Caco-2 (cell line): ENCODE results near the gene TAGAP. TPM values are rescaled to one million over a fixed set of nuclear protein-coding genes. Genes with fewer than 3 reads are reported as not detected.

Experiments
- BruUV-seq: library from RNA; stranded (reverse); fragments of 400-500 nt; replicated peaks from 2 replicates; lab custom pipeline; 2021; lab: Mats Ljungman, UMichigan
- CTCF ChIA-PET: fragments of 300-600 bp; sonication (Branson Sonifier 250); formaldehyde crosslinking; loops from one replicate; lab custom pipeline; 2022; ENCODE audit warnings: antibody characterized with exemption; lab: Charles Lee
- POLR2A ChIA-PET: fragments of 300-600 bp; sonication (Branson Sonifier 250); formaldehyde crosslinking; loops from one replicate; lab custom pipeline; 2022; ENCODE audit warnings: antibody characterized with exemption; lab: Charles Lee
- DNase-seq, 2 experiments: peaks; one replicate each; pipeline versions ENCODE4 v3.0.0 to v3.0.0-alpha.2; 2020 to 2022
- H3K27me3 ChIP-seq: replicated peaks from 2 replicates; pipeline ENCODE4 v1.6.0; 2011; ENCODE audit warnings: low read length; ENCODE audit not compliant: control insufficient read depth, insufficient read depth
- H3K36me3 ChIP-seq: 2 replicates; pipeline ENCODE4 v1.5.1; 2011; ENCODE audit warnings: low read length; ENCODE audit not compliant: control insufficient read depth, insufficient read depth
- H3K4me1 ChIP-seq: fragments of 250-450 bp; sonication (Bioruptor Pico); 2 replicates; pipeline ENCODE4 v1.5.1; 2020; ENCODE audit warnings: mild to moderate bottlenecking
- H3K4me3 ChIP-seq: 2 replicates; pipeline ENCODE4 v1.5.1; 2011; ENCODE audit warnings: low read depth, mild to moderate bottlenecking, control low read depth, low read length
- H3K9me3 ChIP-seq: fragments of 250-450 bp; sonication (Bioruptor Pico); 2 replicates; pipeline ENCODE4 v1.5.1; 2020; ENCODE audit warnings: mild to moderate bottlenecking, moderate library complexity
- H3K27ac Mint-ChIP-seq: one replicate; pipeline ENCODE4 v1.8.0; 2022; ENCODE audit warnings: mixed read lengths; ENCODE audit not compliant: unreplicated experiment
- H3K27me3 Mint-ChIP-seq: one replicate; pipeline ENCODE4 v1.8.0; 2022; ENCODE audit warnings: mixed read lengths; ENCODE audit not compliant: insufficient read depth, unreplicated experiment
- H3K36me3 Mint-ChIP-seq: one replicate; pipeline ENCODE4 v1.8.0; 2022; ENCODE audit warnings: mild to moderate bottlenecking, mixed read lengths; ENCODE audit not compliant: insufficient read depth, unreplicated experiment
- H3K4me1 Mint-ChIP-seq: one replicate; pipeline ENCODE4 v1.8.0; 2022; ENCODE audit warnings: low read depth, mixed read lengths; ENCODE audit not compliant: unreplicated experiment
- H3K4me3 Mint-ChIP-seq: one replicate; pipeline ENCODE4 v1.8.0; 2022; ENCODE audit warnings: mild to moderate bottlenecking, moderate library complexity, mixed read lengths; ENCODE audit not compliant: unreplicated experiment
- H3K9me3 Mint-ChIP-seq: one replicate; pipeline ENCODE4 v1.8.0; 2022; ENCODE audit warnings: mixed read lengths; ENCODE audit not compliant: unreplicated experiment
- intact Hi-C: fragments of 100-400 bp; cut with micrococcal nuclease; formaldehyde crosslinking; loops from one replicate; pipeline ENCODE4 v1.10.0; 2022; ENCODE audit not compliant: unreplicated experiment
- total RNA-seq: library from RNA; stranded (reverse); gene quantifications from 2 replicates; pipeline ENCODE4 v1.2.3, GENCODE V29; 2022
- TF ChIP-seq, protein P1 (sequence below), 2 experiments: fragments of 200-600 bp in 1 of 2; IDR thresholded peaks; 1 replicate in 1 of 2; 2 replicates in 1 of 2; pipeline versions ENCODE4 v1.5.1 to v1.8.0; 2011 to 2022; ENCODE audit warnings: antibody characterized with exemption in 1 of 2, control low read depth in 1 of 2, inconsistent platforms in 1 of 2, low read depth in 1 of 2, low read length in 1 of 2, mild to moderate bottlenecking in 1 of 2, moderate library complexity in 1 of 2; ENCODE audit not compliant: insufficient read depth in 1 of 2, severe bottlenecking in 1 of 2, unreplicated experiment in 1 of 2

The TAGAP gene
- total RNA-seq, 1 experiment from 2014 or later: not detected

GRCh38 chr6:159066483-159066882 lies 21.7 kb upstream of the TAGAP start:
- DNase-seq: no peak
- CTCF ChIA-PET: interaction anchor here (1.9 kb wide), 1 partner anchor 8 kb away, joined by 6 read pairs; no protein-coding TSS in a partner anchor
- intact Hi-C loops: no loop called here
- POLR2A ChIA-PET: no interaction called here
- Mint-ChIP-seq H3K27ac (no peak overlapping the region), H3K4me1 (no peaks in the 10 kb centered on the region), H3K27me3 (peaks cover 33% of the 10 kb centered on the region), H3K4me3 (no peak overlapping the region), H3K9me3 (no peaks in the 10 kb centered on the region), H3K36me3 (no peaks in the 10 kb centered on the region)
- Histone ChIP-seq H3K36me3 (no peaks in the 10 kb centered on the region), H3K4me1 (no peaks in the 10 kb centered on the region), H3K9me3 (no peaks in the 10 kb centered on the region), H3K4me3 (no peak overlapping the region), H3K27me3 (peaks cover 2% of the 10 kb centered on the region)
- TF ChIP-seq, protein P1, sequence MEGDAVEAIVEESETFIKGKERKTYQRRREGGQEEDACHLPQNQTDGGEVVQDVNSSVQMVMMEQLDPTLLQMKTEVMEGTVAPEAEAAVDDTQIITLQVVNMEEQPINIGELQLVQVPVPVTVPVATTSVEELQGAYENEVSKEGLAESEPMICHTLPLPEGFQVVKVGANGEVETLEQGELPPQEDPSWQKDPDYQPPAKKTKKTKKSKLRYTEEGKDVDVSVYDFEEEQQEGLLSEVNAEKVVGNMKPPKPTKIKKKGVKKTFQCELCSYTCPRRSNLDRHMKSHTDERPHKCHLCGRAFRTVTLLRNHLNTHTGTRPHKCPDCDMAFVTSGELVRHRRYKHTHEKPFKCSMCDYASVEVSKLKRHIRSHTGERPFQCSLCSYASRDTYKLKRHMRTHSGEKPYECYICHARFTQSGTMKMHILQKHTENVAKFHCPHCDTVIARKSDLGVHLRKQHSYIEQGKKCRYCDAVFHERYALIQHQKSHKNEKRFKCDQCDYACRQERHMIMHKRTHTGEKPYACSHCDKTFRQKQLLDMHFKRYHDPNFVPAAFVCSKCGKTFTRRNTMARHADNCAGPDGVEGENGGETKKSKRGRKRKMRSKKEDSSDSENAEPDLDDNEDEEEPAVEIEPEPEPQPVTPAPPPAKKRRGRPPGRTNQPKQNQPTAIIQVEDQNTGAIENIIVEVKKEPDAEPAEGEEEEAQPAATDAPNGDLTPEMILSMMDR (IDR thresholded peaks at IDR 0.05; ENCODE audit: insufficient read depth in 1 of 2, low read depth in 1 of 2, low read length in 1 of 2, severe bottlenecking in 1 of 2, unreplicated experiment in 1 of 2): no peak
- BruUV-seq: no TSS peak

DNA sequence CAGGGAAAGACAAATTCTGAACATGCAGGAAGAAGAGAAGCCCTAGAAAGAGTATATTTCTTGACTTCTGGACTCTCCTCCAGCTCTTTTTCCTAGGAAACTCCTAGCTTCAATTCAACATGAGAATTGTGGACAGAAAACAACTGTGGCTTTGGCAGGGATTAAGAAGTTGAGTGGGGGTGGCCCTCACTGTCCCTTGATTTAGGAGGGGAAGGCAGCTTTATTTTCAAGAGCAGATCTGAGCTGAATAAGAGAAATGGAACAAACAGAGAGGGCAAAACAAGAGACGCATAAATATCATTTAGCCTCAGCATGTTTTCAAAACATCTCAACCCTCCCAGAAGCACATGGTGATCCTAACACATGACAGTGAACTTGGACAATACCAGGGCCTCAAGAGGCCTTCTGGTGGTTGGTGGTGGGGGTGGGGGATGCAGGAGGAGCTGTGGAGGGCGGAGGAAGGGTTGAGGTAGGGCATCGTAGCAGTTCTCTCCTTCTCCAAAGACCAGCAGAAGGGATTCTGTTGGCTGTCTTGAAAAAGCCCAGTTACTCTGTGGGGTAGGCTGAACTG lies 21.1 kb upstream of the TAGAP start:
- ChIA-PET POLR2A (interaction anchor here (0.6 kb wide), 1 partner anchor 647 kb away, joined by 3 read pairs; no protein-coding TSS in a partner anchor), CTCF (interaction anchor here (0.6 to 1.9 kb wide), 2 partner anchors 9 to 461 kb away, joined by 6 to 7 read pairs; no protein-coding TSS in a partner anchor)
- H3K27me3 ChIP-seq: peaks cover 2% of the 10 kb centered on the region

DNA sequence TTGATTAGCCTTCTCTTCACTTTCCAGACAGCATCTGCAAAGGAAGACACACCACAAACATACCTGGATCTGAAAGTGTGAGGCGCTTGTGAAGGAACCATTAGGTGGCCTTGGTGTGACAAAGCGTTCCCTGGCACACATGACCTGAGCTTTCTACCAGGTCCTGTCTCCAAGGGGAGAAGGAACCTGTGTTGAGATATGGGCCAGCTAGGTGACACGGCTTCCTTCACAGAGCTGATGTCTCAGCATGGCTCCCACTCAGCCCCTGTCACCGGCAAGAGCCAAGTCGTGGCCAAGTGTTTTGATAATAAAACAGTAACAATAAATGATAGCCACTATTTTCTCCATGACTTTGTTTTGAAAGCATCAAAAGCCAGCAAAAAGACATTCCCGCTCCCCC lies 20.3 kb upstream of the TAGAP start:
- BruUV-seq: no TSS peak

More for the DNA sequence above, 21.1 kb upstream of the TAGAP start:
- no peaks in the 10 kb centered on the region for H3K4me1 Mint-ChIP-seq
- no TSS peak for BruUV-seq
- no peaks in the 10 kb centered on the region for H3K9me3 Mint-ChIP-seq
- intact Hi-C loops: no loop called here
- H3K27me3 Mint-ChIP-seq: peaks cover 40% of the 10 kb centered on the region
- H3K4me3 Mint-ChIP-seq: no peak overlapping the region
- H3K36me3 Mint-ChIP-seq: no peaks in the 10 kb centered on the region
- H3K27ac Mint-ChIP-seq: no peak overlapping the region
- no peak overlapping the region for H3K4me3 ChIP-seq
- TF ChIP-seq, protein P1 (IDR thresholded peaks at IDR 0.05; ENCODE audit: insufficient read depth in 1 of 2, low read depth in 1 of 2, low read length in 1 of 2, severe bottlenecking in 1 of 2, unreplicated experiment in 1 of 2): no peak
- no peak for DNase-seq
- no peaks in the 10 kb centered on the region for H3K4me1 ChIP-seq
- H3K36me3 ChIP-seq: no peaks in the 10 kb centered on the region
- no peaks in the 10 kb centered on the region for H3K9me3 ChIP-seq

More for the DNA sequence above, 20.3 kb upstream of the TAGAP start:
- Histone ChIP-seq H3K4me1 (no peaks in the 10 kb centered on the region), H3K36me3 (no peaks in the 10 kb centered on the region), H3K4me3 (no peak overlapping the region), H3K27me3 (peaks cover 2% of the 10 kb centered on the region), H3K9me3 (no peaks in the 10 kb centered on the region)
- Mint-ChIP-seq H3K4me1 (no peaks in the 10 kb centered on the region), H3K27ac (no peak overlapping the region), H3K27me3 (peaks cover 38% of the 10 kb centered on the region), H3K36me3 (no peaks in the 10 kb centered on the region), H3K9me3 (no peaks in the 10 kb centered on the region), H3K4me3 (no peak overlapping the region)
- no peak for DNase-seq
- POLR2A ChIA-PET: interaction anchor here (0.6 kb wide), 1 partner anchor 646 kb away, joined by 3 read pairs; no protein-coding TSS in a partner anchor
- TF ChIP-seq, protein P1 (IDR thresholded peaks at IDR 0.05; ENCODE audit: insufficient read depth in 1 of 2, low read depth in 1 of 2, low read length in 1 of 2, severe bottlenecking in 1 of 2, unreplicated experiment in 1 of 2): no peak
- CTCF ChIA-PET: interaction anchor here (1.9 kb wide), 1 partner anchor 9 kb away, joined by 6 read pairs; no protein-coding TSS in a partner anchor
- intact Hi-C loops: no loop called here
